Stimulated activated CD4-positive, alpha-beta T cell treated with anti-CD3 and anti-CD28 coated beads, Interleukin-2, amount 100 ng/mL, for 4 hours (primary cell): ENCODE measurements around the gene NR3C2.

Source experiments
- DNase-seq: peaks from one replicate; pipeline ENCODE4 v3.0.0-alpha.2; 2020; ENCODE audit warnings: low read depth

Gene NR3C2

GRCh38 chr4:148051403-148051802 lies 390.8 kb downstream of the NR3C2 start:
- DNase-seq: no peak

GRCh38 chr4:148048598-148048997 lies 393.6 kb downstream of the NR3C2 start:
- DNase-seq: no peak

- no peak for DNase-seq
Measured at GRCh38 chr4:148044912-148045352, 397.3 kb downstream of the NR3C2 start.

DNA sequence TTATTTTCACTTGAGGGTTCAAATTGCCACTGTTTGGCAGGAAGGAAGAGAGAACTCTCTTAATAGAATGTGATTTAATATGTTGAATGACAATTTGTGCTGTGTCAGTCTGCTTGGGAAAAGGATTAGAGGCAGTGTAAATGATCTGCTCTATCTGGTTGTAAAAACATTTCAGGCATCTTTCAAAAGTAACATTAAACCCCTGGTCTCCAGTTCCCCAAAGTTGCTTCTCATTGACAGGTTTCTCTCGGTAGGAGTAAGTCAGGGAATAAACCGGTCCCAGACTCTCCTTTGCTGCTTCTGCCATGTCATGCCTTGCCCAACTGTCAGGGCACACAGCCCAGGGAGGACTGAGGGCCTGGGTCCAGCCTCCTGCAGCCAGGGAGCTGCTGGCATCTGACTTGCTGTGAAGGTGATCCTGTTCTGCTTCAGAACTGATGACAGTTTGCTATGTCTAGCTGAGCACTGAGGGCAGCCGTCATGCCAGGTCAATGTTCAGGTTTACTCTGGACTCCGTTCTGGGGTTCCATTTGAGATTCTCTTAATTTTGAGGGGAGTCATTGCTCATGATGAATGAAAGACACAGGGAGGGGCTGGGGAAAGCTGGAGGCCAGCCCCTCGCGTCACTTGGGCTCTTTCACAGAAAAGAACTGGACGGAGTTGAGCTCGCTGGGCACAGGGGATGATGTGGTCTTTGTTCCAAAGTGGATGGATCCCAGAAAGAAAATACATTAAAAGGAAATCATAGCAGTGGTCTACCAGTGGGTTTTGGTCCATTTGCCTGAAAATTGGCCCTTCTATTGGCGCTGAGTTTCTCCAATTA lies 397.9 kb downstream of the NR3C2 start:
- no peak for DNase-seq

DNA sequence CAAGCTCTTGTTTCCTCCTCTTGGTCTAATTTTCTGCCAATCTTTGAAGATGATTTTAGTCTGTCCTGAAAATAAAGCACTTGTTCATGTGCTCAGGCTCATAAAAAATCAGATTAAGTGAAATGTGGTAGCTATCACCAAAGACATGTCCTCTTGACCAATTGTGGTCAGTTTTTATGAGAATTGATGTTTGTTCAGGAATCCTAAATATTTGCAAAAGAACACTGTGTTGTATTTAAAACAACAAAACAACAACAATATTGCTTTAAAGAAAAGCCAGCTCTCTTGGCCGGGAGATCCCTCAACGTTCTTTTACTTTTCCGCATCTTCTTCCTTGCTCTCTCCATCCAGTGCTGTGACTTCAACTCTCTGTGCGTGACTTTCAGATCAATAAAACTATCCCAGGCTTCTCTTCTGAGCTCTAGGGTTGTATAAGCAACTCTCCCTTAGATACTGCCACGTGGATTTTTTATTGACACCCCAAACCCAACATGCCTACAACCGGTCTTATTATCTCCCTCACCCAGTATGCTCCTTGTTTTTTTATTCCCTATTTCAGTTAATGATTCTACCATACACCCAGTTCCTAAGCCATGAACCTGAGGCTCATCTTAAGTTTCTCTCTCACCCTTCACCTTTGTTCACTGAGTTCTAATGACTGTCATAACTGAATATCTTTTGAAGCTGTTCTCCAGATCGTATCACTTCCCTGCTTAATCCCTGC lies 400.4 kb downstream of the NR3C2 start:
- DNase-seq: no peak

DNA sequence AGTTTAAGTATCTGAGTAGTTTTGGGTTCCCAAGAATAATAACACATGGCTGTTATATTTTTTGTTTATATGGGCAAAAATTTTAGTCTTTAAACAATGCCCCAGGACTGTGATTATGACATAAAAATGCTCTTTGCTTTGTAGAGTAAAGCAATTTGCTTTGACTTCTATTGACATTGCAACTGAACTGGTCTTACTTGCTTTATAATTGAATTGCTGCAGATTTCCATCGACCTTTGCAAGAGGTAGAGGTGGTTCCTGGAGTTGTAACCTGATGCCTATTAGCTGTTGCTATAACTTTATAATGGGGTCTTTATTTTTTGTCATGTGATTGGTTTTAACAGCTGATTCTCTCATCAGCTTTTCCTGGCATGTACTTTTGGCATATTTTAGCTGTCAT lies 407.4 kb downstream of the NR3C2 start:
- no peak for DNase-seq

- no peak for DNase-seq
Measured at GRCh38 chr4:148030193-148030873, 411.9 kb downstream of the NR3C2 start.

DNA sequence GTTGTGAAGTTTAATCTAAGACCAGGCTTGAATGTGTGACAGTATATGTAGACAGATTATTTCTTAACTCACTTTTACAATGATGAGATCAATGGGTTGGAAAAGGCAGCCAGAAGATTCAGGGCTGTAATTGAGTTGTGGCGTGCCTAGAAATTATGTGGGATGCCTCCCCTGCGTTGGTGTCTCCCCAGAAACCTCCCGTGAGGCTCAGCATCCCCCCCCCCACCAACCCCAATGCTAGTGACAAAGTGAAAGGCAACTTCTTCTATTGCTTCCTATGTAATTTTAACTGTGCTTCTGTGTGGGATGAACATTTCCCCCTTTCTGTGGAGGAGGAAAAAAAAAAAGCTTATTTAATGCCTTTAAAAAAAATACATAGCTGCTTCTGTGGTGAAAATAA lies 412.4 kb downstream of the NR3C2 start:
- no peak for DNase-seq
